Stimulated activated CD4-positive, alpha-beta T cell treated with anti-CD3 and anti-CD28 coated beads, Interleukin-2, amount 100 ng/mL, for 48 hours (primary cell): ENCODE data around the gene CLEC16A.
A peak's percentile ranks its signal among the peaks of the same experiment; 100 is the strongest.

Experiments
- DNase-seq, 2 donors: peaks; one replicate each; pipeline ENCODE4 v3.0.0-alpha.2; 2020

CLEC16A gene

DNA sequence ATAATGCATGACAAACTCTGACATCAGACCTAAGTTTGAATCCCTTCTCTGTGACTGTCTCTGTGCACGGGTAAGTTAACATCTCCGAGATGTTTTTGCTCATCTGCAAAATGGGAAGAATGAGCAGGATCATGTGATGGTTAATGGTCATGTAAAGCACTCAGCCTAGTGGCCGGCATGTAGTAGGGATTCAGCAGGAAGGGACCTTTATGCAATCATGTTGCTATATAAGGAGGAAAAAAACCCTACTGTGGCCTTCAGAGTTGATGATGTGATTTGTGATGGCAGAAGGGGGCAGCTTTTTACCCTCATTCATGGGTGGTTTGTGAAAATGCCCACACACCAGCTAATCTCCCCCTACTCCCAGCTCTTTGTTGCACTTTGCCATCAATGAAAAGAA, 24.1 kb downstream of the CLEC16A start:
- no peak for DNase-seq

DNA sequence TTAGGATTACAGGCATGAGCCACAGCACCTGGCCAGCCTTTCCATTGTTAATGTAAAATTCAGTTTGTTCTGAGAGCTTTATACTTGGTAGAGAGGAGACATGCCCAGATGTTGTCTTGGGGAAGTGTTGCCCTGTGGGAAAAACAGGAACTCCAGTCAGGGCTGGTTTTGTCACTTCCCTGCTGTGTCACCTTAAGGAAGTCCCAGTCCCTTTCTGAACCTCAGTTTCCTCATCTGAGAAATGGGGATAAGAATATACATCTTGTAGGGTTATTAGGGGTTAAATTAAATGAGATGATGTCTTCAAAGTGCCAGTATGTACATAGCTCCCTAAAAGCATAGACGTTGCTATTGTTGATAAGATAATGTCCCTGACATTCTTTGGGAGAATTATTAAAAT, 25.3 kb downstream of the CLEC16A start:
- no peak for DNase-seq

DNA sequence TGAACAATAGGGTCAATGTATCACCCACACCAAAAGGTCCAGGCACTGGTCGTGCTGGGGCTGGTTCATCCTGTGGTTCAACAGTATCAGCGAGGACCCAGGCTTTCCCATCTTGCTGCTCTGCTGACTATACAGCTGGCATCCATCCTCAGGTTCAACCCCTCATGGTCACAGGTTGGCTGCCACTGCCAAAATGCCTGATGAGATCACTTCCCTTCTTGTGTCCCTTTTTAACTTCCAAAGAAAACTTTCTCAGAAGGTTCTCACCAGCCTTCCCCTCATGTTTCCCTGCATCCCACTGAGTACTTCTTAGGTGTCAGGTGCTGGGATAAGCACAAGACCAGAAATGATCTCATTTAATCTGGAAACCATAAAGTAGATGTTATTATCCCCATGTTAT, 25.7 kb downstream of the CLEC16A start:
- no peak for DNase-seq

DNA sequence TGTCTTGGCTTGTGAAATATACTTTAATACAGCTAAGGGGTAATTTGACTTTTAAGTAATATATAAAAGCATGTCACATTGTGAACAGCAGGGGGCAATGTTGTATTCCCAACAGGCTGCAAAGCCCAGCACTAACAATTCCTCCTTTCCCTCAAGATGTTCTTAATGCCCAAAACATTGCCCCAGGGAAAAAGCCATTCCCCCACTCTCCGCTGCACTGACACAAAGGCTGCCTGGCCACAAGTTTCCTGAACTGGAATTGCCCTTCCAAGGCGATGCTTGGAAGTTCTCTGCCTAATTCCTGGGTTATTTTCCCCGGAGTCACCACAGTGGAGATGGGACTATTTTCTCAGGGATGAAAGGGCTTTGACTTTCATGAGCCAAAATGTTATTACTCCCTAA, 27.2 kb downstream of the CLEC16A start:
- DNase-seq: peak in 1 of 2 donors; percentile 44

DNA sequence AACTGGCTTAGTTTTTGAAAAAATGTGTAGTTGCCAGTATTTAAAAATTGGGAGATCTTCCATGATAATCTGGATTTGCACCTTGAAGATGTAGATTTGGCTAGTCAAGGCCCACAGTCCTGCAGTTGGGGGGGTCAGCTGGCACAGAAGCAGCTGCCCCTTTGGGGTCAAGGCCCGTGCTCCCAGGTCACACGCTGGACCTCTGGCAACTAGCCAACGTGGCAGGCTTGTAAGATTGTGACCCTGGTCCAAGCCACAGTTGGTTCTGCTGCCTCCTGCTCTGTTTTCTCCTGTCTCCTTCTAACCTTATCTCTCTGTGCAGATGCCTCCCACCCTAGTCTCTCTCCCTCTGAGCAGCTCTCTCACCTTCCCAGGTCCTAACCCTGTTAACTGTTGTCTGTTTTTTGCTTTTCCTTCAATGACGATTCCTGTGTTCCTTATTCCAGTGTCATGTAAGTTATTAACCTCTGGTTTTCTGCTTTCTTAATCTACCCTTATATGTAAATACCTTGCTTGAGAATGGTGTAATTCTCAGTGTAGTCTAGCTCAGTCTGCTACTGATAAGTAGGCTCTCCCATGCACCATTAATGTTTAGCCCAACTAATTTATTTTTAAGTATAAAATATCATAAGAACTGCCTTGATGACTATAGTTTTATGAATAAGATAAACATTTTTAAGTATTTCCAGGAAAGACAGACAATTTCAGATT, 27.9 kb downstream of the CLEC16A start:
- DNase-seq: no peak

DNA sequence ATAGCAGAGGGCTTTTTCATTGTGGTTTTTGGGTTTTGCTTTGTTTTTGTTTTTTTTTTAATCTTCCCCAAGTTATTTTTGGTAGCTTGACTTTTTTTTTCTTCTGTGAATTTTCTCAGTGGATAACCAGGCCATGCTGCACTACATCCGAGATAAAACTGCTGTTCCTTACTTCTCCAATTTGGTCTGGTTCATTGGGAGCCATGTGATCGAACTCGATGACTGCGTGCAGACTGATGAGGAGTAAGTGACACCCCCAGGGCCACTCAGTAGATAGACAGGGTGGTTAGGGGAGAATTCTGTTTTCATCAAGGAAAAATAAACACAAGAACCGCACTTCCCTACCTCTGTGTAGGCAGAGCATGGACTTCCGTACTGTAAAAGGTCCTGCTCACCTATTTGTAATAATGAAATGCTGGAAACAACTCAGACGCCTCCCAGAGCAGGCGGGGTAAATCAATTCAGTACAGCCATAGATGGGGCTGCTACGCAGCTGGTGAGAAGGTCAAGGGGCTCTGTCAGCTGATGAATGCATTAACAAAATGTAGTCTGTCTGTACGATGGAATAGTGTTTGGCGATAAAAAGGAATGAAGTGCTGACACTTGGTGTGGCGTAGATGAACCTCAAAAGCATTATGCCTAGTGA, 28.6 kb downstream of the CLEC16A start:
- DNase-seq: no peak

DNA sequence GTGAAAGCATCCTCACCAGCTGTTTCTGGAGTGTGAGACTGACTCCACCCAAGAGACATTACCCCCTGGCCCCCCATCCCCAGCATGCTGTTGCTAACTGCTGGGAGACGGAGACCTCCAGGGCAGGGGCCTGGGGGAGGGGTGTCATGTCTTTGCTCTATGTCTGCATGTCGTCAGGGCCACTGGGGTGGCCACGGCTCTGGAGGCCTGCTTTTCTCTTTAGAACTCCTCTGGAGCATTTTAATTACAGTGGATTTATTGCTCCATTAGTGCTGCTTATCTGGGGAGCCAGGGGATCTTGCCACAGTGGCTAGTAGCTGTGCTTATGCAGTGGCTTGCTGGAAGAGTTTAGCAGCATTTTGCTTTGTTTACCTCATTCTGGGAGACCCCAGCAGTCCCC, 32.3 kb downstream of the CLEC16A start:
- DNase-seq: no peak

DNA sequence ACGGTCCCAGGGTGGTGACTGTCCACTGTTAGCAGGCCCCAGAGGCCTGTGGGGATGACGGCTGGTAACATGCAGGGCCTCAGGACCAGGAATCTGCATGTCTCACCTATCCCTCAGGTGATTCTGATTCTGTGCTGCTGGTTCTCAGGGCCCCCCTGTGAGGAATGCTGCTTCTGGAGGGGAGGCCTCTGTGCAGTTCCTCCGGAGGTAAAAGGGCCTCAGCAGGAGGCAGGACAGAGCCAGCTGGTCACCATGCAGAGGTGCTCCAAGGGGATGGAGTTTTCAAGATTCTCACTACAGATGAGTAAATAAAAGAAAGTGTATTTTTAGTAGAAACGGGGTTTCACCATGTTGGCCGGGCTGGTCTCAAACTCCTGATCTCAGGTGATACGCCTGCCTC, 33.8 kb downstream of the CLEC16A start:
- no peak for DNase-seq

DNA sequence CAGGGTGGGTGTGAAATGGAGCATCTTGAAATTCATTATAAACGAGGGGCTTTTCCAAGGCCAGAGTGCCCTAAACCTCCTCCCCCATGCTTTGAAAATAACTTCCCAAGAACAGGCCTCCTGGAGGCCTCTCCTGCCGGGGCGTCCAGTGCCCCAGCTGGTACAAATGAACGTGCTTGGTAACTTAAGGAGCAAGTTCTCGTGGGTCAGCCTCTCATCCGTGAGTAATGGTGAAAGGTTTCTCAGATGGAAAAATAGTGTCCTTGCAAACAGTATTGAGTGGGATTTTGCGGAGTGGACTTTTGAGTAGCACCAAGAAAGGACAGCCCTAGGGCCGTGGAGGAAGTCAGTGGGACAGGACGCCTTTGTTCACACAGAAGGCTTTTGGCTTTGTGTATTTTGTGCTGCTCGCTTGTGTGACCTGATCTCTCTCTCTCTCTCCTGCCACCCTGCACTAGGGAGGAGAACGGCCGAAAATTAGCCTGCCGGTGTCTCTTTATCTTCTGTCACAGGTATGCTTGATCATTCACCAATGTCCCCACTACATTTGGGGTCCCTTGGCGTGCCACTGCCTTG, 34.6 kb downstream of the CLEC16A start:
- no peak for DNase-seq

DNA sequence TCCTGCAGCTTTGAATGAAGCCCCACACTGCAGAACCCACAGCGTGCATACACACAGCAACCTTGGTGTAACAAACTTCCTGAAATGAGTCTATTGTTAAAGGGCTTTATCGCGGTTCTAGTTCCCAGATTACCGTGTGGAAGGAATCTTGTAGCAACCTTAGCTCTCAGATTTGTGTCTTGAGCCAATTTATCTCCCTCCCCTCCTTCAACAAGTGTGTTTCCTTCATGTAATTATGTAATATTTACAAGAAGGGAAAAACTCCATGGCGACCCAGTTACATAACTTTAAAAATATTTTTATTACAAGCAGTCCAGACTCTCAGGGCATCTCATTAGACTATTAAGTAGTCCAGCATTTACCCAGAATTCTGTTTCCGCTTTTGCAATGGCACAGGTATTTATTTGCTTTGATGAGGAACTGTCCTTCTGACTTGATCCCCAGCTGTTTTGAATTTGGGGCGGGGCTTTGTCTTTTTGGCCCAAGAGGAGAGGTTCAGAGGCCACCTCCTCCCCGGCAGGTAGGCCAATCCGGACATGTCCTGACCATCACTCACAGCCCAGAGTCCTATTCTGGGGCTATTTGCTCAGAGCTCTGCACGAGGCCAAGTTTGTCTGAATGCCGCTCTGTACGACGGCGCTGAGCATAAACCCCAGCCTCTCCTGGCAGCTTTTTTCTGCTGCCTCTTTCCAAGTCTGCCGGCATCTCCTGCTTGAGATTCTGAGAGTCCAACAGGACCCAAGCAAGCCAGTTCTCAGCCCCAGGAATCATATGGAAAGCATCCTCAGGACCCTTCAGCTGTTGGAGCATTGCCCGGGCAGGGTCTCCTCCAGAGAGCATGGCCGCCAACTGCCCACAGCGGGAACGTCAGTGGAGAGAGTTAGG, 35.6 kb downstream of the CLEC16A start:
- no peak for DNase-seq

DNA sequence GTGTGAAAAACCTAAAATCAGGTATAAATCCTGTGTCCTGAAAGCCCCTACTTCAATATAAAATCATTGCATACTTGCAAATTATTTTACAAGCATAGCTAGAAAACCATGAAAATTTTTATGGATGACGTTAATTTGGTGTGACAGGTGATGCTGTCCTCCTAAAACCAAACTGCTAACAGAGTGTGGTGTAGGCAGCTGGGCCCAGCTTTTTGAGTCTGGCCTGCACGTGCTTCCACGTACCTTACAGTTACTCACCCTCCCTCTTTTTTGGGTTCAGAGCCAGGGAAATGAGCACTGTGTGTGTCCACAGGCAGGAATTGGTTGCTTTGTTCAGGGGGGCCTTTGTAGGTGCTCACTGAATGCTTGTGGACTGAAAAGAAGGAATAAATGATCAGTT, 36.4 kb downstream of the CLEC16A start:
- no peak for DNase-seq

DNA sequence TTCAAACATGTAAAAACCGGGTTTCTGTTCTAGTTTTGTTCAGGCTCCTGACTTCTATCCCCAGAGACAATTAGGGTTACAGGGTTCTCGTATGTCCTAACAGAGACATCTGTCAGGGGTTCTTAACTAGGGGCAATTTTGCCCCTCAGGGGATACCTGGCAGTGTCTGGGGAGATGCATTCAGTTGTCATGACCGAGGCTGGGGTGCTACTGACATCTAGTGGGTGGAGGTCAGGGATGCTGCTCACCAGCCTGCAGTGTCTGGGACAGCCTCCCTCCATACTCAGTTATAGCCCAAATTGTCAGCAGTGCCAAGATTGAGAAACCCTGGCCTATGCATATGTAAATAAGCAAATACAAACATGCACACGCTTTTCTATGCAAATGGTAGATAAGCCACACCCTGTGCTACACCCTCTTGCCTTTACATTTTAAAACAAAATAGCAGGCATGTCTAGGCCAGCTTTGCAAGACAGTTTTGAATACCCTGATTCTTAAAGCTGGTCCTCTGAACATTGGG, 37.4 kb downstream of the CLEC16A start:
- DNase-seq: peak in 1 of 2 donors; percentile 45

DNA sequence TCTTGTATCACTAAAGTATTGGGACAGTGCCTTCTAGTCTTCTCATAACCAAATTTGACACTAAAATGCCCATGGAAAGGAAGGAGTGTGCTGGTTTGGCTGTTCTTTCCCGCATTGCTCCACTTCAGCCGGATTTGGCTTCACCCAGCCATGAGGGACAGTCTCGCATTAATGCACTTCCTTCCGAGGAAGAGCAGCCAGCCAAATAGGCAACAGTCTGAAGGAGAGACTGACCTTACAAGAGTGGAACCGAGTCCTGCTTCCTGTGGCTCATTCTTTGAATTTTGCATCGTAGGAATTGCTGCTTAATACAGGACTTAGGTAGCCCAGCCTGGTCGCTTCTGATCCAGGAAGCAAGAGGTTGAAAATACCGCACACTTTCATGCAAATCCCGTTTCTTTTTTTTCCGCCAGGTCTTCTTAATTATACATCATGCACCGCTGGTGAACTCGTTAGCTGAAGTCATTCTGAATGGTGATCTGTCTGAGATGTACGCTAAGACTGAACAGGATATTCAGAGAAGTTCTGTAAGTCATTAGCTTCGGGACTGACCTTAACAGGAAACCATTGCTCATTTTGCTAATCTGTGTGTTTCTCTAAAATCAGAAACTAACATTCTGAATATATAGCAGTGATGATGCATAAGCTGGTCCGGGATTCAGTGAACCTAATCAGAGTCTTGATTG, 38.2 kb downstream of the CLEC16A start:
- no peak for DNase-seq

DNA sequence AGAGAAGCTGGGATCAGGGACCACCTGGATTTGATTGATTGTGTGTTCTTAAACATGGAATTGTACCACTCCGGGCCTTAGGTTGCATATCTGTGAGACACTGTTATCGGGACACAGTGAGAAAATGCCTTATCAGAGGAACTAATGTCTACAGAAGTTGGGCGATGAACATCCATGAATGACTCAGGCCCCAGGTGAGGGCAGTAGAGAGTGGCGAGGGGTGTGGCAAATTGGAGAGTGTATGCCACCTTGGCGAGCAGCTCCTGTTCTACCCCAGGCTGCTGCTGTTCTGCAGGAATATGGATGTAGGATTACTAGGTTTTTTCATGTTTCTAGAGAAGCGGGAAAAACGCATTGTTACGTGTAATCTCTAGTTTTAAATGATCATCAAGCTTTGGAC, 38.8 kb downstream of the CLEC16A start:
- no peak for DNase-seq

DNA sequence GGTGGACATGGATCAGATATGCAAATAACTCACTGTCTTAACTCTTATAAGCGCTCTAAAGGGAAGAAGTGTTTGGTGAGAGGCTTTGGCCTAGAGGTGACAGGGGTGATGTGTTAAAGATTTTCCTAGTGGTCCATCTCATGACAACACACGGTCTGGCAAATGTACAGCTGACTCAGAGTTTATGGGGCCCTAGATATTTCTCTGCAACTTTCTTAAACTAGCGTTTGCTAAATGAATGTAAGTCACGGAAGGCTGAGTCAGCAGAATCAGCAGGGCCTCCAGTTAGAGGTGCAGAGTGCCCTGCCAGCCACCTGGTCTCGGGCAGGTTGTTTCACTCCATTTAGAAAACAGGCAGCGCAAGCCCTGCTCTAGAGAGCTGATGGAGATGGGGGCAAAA, 40.1 kb downstream of the CLEC16A start:
- DNase-seq: no peak

DNA sequence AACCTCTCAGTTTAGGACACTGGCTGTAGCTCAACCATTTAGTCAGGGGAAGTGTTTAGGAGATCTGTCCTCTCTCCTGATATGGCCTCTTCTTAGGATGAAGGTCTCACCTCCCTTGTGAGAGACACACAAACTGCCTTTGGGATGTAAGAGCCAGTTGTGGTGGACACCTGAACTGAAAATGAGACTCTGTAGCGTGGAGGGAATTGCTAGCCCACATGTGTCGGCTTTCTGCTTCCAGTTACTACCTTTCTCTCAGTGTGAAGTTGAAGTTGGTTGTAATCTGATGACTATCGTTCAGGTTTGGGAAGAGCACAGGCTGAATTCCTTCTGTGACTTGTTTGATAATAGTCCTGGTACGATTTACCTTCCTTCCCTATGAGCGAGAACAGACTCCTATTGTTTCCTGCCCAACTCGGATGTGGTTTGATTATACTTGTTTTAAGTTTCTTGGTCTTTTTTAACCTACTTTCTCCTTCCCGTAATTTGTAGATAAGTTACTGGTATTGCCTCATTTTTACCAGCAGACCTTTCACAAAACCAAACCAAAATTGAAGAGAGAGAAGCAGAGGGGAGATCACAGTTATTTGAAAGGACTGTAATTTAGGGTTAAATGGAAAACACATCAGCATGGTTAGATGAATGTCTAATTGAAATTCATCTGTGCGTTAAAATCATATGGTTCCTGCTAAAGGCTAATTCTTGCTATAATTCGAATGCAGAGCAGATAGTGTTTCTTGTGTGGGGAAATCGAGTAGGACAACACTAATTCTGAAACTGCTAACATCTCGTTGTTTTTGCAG, 43.2 kb downstream of the CLEC16A start:
- no peak for DNase-seq

DNA sequence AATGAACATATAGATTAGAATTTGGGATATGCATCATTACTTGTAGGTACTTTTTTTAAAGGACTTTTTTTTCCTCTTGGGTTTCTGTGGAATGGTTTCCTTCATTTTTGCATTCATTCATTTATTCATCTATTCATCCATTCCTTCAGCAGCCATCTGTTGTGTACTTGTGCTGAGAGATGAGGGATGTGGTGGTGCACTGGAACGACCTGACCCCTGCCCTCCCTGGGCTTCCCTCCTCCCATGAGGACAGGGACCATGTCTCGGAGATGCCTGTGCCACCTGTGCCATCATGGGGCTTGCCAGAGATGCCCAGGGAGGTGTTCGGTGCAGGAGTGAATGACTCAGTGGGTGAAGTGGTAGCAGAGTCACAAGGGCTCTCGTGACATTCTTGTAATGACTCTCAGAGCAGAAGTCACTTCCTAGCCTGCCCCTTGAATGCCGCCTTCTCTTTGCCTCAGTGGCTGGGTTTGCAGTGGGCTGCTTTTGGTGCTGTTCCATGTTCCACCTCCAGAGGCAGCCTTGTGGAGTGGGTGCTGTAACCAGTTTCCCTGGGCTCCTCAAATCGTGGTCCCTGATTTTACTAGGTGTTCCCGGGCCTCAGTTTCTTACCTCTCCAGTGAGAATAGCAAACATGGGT, 43.9 kb downstream of the CLEC16A start:
- DNase-seq: peak; percentile 75 to 81

DNA sequence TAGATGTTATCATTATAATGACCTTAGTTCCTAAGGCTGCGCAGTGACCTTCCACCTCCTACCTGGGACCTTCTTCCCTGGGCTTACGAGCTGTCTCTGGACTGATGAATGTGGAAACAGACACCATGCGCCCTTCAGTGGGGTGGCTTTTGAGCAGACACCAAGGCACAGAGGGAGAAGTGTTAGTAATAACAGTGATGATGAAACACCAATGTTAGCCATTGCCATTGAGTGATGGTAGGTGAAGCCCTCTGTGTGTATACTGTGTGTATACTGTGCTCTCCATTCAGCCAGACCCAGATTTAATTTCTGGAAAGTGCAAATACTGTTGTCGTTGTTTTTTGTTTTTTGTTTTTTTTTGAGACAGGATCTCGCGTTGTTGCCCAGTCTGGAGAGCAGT, 44.5 kb downstream of the CLEC16A start:
- no peak for DNase-seq

DNA sequence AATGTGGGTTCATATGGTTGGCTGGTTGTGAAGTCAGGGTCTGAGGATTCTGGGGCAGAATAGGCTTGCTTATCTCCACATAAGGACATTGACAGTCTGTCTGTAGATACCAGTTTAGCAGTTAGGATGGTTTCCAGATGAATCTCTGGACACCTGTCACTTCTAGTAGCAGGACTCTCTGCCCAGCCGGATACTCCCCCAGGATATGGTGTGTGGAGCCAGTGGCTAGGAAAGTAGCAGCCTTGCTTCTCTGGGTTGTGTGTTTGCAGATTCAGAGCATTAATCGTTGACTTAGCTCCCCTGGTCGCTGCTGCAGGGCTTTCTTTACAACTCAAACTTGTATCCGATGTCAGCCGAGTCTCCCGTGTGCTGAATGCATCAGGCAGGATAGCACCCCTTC, 45.2 kb downstream of the CLEC16A start:
- no peak for DNase-seq

DNA sequence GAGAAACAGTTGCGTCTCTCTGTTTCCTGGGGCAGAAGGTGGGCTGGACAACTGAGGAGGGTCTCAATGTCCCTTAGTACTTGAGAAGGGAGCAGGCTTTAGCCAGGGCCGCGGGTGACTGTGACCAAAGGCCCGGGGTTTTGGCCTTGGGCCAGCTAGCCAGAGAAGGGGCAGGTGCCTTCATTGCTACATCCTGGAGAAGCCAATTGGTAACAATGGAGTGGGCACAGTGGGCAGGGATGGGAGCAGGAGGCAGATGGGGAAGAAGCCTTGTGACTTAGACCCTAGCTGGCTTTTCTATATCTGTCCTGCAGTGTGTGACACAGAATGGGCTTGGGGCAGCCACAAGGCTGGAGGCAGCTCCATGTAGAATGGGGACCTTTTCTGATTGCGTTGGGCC, 46.0 kb downstream of the CLEC16A start:
- DNase-seq: no peak

DNA sequence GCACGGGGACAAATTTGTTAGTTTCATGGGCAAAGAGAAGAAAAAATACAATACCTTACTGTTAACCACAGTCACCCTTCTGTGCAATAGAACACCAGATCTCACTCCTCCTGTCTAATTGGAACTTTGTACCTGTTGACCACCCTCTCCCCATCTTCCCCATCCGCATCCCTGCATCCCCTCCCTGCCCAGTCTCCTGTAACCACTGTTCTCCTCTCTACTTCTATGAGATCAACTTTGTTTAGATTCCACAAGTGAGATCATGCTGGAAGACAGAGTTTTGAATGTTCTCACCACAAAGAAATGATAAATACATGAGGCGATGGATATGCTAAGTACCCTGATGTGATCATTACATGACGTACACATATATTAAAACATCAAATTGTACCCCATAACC, 47.7 kb downstream of the CLEC16A start:
- DNase-seq: no peak
